Endothelial cell of umbilical vein (primary cell): ENCODE results near the gene MIA2.

Source experiments
- GATA2 ChIP-seq: IDR thresholded peaks from 2 replicates; pipeline ENCODE4 v1.7.0; 2011; ENCODE audit warnings: low read depth, mild to moderate bottlenecking, moderate library complexity, mixed read lengths, low read length; ENCODE audit not compliant: insufficient read length, insufficient read depth
- JUN ChIP-seq: IDR thresholded peaks from 2 replicates; pipeline ENCODE4 v1.6.1; 2011; ENCODE audit warnings: borderline replicate concordance, low read depth; ENCODE audit not compliant: insufficient read length, insufficient read depth
- POLR2A ChIP-seq: IDR thresholded peaks from 2 replicates; pipeline ENCODE4 v1.6.1; 2012; ENCODE audit warnings: low read depth, mild to moderate bottlenecking, control low read depth, low read length
- POLR2AphosphoS5 ChIP-seq: IDR thresholded peaks from 2 replicates; pipeline ENCODE4 v1.6.1; 2012; ENCODE audit warnings: low read depth, mild to moderate bottlenecking, control low read depth, low read length, moderate library complexity; ENCODE audit not compliant: insufficient read depth
- TF ChIP-seq, protein P1 (sequence below), 2 donors: IDR thresholded peaks; 1 replicate in 1 of 2; 2 replicates in 1 of 2; pipeline ENCODE4 v1.5.1; 2011; ENCODE audit warnings: low read length in 2 of 2, mild to moderate bottlenecking in 2 of 2, moderate library complexity in 2 of 2, control low read depth in 1 of 2, inconsistent platforms in 1 of 2, low read depth in 1 of 2; ENCODE audit not compliant: insufficient read depth in 1 of 2; ENCODE audit errors: extremely low read depth in 1 of 2

DNA sequence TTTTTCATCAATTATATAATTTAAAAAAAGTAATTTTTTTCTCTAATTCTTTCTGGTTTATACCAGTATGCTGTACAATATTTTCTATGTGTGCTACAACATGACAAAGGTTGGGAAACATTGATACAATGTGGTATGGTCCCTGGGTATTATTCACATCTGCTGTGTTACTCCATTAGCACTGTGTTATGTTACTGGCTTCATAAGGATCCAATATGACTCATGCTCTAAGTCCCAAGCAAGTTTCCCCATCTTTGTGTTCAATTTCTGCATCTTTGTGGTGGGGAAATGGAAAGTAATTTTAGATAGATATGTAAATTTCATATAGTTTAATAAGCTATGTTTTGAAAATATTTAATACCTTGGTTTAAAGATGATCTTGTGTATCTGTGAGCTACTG lies 162.7 kb downstream of the MIA2 start:
- TF ChIP-seq, protein P1, sequence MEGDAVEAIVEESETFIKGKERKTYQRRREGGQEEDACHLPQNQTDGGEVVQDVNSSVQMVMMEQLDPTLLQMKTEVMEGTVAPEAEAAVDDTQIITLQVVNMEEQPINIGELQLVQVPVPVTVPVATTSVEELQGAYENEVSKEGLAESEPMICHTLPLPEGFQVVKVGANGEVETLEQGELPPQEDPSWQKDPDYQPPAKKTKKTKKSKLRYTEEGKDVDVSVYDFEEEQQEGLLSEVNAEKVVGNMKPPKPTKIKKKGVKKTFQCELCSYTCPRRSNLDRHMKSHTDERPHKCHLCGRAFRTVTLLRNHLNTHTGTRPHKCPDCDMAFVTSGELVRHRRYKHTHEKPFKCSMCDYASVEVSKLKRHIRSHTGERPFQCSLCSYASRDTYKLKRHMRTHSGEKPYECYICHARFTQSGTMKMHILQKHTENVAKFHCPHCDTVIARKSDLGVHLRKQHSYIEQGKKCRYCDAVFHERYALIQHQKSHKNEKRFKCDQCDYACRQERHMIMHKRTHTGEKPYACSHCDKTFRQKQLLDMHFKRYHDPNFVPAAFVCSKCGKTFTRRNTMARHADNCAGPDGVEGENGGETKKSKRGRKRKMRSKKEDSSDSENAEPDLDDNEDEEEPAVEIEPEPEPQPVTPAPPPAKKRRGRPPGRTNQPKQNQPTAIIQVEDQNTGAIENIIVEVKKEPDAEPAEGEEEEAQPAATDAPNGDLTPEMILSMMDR (IDR thresholded peaks at IDR 0.05; ENCODE audit: extremely low read depth in 1 of 2, insufficient read depth in 1 of 2, low read depth in 1 of 2, low read length in 2 of 2) = no peak
- TF ChIP-seq POLR2AphosphoS5 (no peak), GATA2 (no peak), POLR2A (no peak), JUN (no peak)
